ENCODE data around the gene KRT84.

- TF ChIP-seq CTCF (IDR thresholded peaks at IDR 0.05; ENCODE audit: poor library complexity, severe bottlenecking), result no peak
- no peak for TF ChIP-seq TAF1 (IDR thresholded peaks at IDR 0.05; ENCODE audit: low read depth)
- no peak for TF ChIP-seq EP300 (conservative IDR thresholded peaks at IDR 0.05; ENCODE audit: poor library complexity, severe bottlenecking)
- no peak for TF ChIP-seq RAD21 (conservative IDR thresholded peaks at IDR 0.05)
- no peak for TF ChIP-seq SMC3 (conservative IDR thresholded peaks at IDR 0.05; ENCODE audit: poor library complexity)
- TF ChIP-seq EZH2 (IDR thresholded peaks at IDR 0.05; ENCODE audit: borderline replicate concordance, insufficient read depth, low read length, poor library complexity, severe bottlenecking), result no peak
- TF ChIP-seq, protein P1, sequence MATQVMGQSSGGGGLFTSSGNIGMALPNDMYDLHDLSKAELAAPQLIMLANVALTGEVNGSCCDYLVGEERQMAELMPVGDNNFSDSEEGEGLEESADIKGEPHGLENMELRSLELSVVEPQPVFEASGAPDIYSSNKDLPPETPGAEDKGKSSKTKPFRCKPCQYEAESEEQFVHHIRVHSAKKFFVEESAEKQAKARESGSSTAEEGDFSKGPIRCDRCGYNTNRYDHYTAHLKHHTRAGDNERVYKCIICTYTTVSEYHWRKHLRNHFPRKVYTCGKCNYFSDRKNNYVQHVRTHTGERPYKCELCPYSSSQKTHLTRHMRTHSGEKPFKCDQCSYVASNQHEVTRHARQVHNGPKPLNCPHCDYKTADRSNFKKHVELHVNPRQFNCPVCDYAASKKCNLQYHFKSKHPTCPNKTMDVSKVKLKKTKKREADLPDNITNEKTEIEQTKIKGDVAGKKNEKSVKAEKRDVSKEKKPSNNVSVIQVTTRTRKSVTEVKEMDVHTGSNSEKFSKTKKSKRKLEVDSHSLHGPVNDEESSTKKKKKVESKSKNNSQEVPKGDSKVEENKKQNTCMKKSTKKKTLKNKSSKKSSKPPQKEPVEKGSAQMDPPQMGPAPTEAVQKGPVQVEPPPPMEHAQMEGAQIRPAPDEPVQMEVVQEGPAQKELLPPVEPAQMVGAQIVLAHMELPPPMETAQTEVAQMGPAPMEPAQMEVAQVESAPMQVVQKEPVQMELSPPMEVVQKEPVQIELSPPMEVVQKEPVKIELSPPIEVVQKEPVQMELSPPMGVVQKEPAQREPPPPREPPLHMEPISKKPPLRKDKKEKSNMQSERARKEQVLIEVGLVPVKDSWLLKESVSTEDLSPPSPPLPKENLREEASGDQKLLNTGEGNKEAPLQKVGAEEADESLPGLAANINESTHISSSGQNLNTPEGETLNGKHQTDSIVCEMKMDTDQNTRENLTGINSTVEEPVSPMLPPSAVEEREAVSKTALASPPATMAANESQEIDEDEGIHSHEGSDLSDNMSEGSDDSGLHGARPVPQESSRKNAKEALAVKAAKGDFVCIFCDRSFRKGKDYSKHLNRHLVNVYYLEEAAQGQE (IDR thresholded peaks at IDR 0.05; ENCODE audit: borderline replicate concordance), result no peak
These were observed 47.2 kb upstream of the KRT84 start for GRCh38 chr12:52432559-52433207.
